Stomach (tissue), 4 donors: ENCODE results near the gene RNF208.

Experiments used
- CTCF ChIP-seq, 7 experiments: fragments of 450-650 bp in 4 of 7; fragments of 200-600 bp in 3 of 7; sonication (generic) in 3 of 7; IDR thresholded peaks; one replicate each; pipeline ENCODE4 v1.5.1; 2016 to 2019; ENCODE audit warnings: antibody characterized with exemption in 7 of 7, control low read depth in 2 of 7, mild to moderate bottlenecking in 1 of 7
- POLR2A ChIP-seq, 4 donors: fragments of 450-650 bp; IDR thresholded peaks; one replicate each; pipeline ENCODE4 v1.6.1; 2016; ENCODE audit warnings: antibody characterized with exemption in 4 of 4, control low read depth in 2 of 4, mild to moderate bottlenecking in 1 of 4, moderate library complexity in 1 of 4
- POLR2AphosphoS5 ChIP-seq, 3 donors: sonication (generic); formaldehyde crosslinking; IDR thresholded peaks; one replicate each; pipeline ENCODE4 v1.6.1; 2016; ENCODE audit warnings: antibody characterized with exemption in 3 of 3

DNA sequence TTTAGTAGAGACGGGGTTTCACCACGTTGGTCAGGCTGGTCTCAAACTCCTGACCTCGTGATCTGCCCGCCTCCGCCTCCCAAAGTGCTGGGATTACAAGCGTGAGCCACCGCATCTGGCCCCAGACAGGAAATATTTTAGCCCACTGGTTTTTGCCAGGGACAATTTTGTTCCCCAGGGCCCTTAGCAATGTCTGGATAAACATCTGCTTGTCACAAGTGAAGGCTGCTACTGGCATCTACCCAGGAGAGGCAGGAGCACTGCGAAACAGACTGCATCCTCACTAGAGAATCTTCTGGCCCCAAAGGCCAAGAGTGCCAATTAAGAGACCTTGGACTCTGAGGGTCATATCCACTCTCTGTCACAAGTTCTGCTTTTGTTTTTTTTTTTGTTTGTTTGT is 19.1 kb downstream of the RNF208 start:
- TF ChIP-seq POLR2AphosphoS5 (IDR thresholded peaks at IDR 0.05) (no peak), POLR2A (IDR thresholded peaks at IDR 0.05) (no peak), CTCF (IDR thresholded peaks at IDR 0.05) (no peak)
